ENCODE data around the gene B2M. TPM values are rescaled to one million over a fixed set of nuclear protein-coding genes. Genes with fewer than 3 reads are reported as not detected.

Gene B2M
- total and polyA plus RNA-seq, 2 of the 8 experiments (the other 6 are each of a cell fraction or from before 2014, with no cell fraction given) = 78.9 to 907 TPM

DNA sequence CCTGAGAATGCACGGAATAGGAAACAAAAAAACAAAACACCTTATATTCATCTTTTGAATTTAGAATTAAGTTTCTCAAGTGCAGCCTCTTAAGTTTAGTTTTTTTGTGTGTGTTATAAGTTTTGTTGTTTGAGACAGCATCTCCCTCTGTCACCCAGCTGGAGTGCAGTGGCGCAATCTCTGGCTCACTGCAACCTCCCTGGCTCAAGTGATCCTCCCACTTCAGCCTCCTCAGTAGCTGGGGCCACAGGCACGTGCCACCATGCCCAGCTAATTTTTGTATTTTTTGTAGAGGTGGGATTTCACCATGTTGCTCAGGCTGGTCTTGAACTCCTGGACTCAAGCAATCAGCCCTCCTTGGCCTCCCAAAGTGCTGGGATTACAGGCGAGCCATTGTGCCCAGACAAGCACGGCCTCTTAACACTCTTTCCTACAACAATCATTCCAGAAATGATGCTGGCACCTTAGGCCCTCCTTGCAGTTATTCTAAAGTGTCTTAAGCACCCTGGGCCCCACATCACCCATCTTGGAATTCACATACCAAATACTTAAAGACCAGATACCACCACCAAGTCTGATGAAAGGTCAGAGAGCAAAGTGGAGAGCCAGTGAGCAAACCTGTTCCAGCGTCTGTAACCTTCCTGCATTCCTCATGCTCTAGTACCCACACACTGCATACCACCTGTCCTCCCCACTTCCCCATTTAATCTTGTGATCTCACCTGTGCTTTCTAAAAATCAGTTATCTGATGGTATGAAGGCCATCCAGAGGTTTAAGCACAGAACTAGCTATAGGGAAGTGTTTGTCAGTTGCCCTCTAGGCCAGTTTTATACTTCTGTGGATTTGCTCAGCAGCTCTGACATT lies 41.0 kb upstream of the B2M start:
- TF ChIP-seq EZH2 (IDR thresholded peaks at IDR 0.05; ENCODE audit: low read depth, low read length, severe bottlenecking) = no peak
- TF ChIP-seq RBBP5 (IDR thresholded peaks at IDR 0.05; ENCODE audit: borderline replicate concordance, low read depth, low read length) = no peak
- no peak for TF ChIP-seq HDAC2 (IDR thresholded peaks at IDR 0.05; ENCODE audit: borderline replicate concordance in 1 of 2, low read depth in 2 of 2, low read length in 2 of 2)
- TF ChIP-seq SP4 (IDR thresholded peaks at IDR 0.05; ENCODE audit: low read length) = no peak
- no peak for TF ChIP-seq SRF (IDR thresholded peaks at IDR 0.05; ENCODE audit: low read depth, low read length)
- TF ChIP-seq NANOG (IDR thresholded peaks at IDR 0.05; ENCODE audit: insufficient read depth, low read depth, low read length, poor library complexity, severe bottlenecking) = no peak
- TF ChIP-seq TAF7 (optimal IDR thresholded peaks at IDR 0.05; ENCODE audit: borderline replicate concordance, low read depth, low read length) = no peak
- no peak for TF ChIP-seq RFX5 (IDR thresholded peaks at IDR 0.05; ENCODE audit: borderline replicate concordance, low read depth, low read length)
- TF ChIP-seq, protein P1, sequence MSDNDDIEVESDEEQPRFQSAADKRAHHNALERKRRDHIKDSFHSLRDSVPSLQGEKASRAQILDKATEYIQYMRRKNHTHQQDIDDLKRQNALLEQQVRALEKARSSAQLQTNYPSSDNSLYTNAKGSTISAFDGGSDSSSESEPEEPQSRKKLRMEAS (IDR thresholded peaks at IDR 0.05) = no peak
- TF ChIP-seq SP1 (IDR thresholded peaks at IDR 0.05; ENCODE audit: low read depth, low read length) = no peak
- TF ChIP-seq TAF1 (IDR thresholded peaks at IDR 0.05; ENCODE audit: low read depth, low read length) = no peak
- Histone ChIP-seq H4K20me1 (replicated peaks in 1 of 2; ENCODE audit: control insufficient read depth in 1 of 2, insufficient read depth in 2 of 2, low read length in 2 of 2) (no peaks in the 10 kb centered on the region), H3K9ac (replicated peaks in 1 of 4; ENCODE audit: extremely low read depth in 1 of 4, low read depth in 3 of 4, low read length in 3 of 4) (no peak overlapping the region), H3K4me1 (replicated peaks in 1 of 4; ENCODE audit: control insufficient read depth in 3 of 4, insufficient read depth in 4 of 4, low read length in 3 of 4) (no peaks in the 10 kb centered on the region), H3K4me2 (ENCODE audit: insufficient read depth in 1 of 2, low read depth in 2 of 2, low read length in 2 of 2) (no peak overlapping the region), H2BK15ac (ENCODE audit: low read length) (no peak overlapping the region), H3K4me3 (ENCODE audit: extremely low read depth in 1 of 4, insufficient read depth in 2 of 4, low read depth in 3 of 4, low read length in 4 of 4) (no peak overlapping the region), H3K27ac (ENCODE audit: low read depth, low read length) (no peak overlapping the region), H4K5ac (ENCODE audit: insufficient read length, low read depth, low read length) (no peak overlapping the region), H3K36me3 (ENCODE audit: control insufficient read depth in 2 of 4, insufficient read depth in 4 of 4, low read length in 3 of 4) (no peaks in the 10 kb centered on the region), H3K23me2 (ENCODE audit: low read depth, low read length) (no peaks in the 10 kb centered on the region), H3K18ac (ENCODE audit: extremely low read depth, low read length) (no peak overlapping the region), H4K8ac (ENCODE audit: extremely low read depth, insufficient read depth, low read length) (no peak overlapping the region), H2BK12ac (ENCODE audit: low read depth, low read length) (no peak overlapping the region), H4K91ac (replicated peaks; ENCODE audit: insufficient read length, low read length) (no peak overlapping the region), H2AFZ (ENCODE audit: low read length) (no peak overlapping the region), H3K23ac (ENCODE audit: insufficient read length) (no peak overlapping the region), H3K79me2 (ENCODE audit: control insufficient read depth in 1 of 2, insufficient read depth in 2 of 2, low read length in 2 of 2) (no peaks in the 10 kb centered on the region), H3K56ac (replicated peaks; ENCODE audit: insufficient read length, low read depth, low read length) (no peak overlapping the region), H3K4ac (replicated peaks; ENCODE audit: insufficient read length, low read depth, low read length) (no peak overlapping the region), H2BK5ac (ENCODE audit: low read depth, low read length) (no peak overlapping the region), H2AK5ac (ENCODE audit: low read depth, low read length) (no peak overlapping the region), H2BK20ac (ENCODE audit: low read length) (no peak overlapping the region), H3K27me3 (replicated peaks in 1 of 4; ENCODE audit: control insufficient read depth in 3 of 4, extremely low read depth in 1 of 4, insufficient read depth in 3 of 4, low read length in 3 of 4) (no peaks in the 10 kb centered on the region), H3K79me1 (ENCODE audit: low read depth, low read length) (no peaks in the 10 kb centered on the region), H2BK120ac (replicated peaks; ENCODE audit: low read depth, low read length) (no peak overlapping the region), H3K14ac (ENCODE audit: insufficient read length) (no peak overlapping the region), H3K9me3 (ENCODE audit: insufficient read depth in 2 of 2, low read depth in 1 of 2, low read length in 1 of 2) (no peaks in the 10 kb centered on the region)
- ChIA-PET CTCF (ENCODE audit: partially characterized antibody) (interaction anchor here (0.6 to 2.1 kb wide), 7 partner anchors 14 to 162 kb away, joined by 3 to 6 read pairs (median 4); partner anchors contain the start of gene TRIM69), POLR2A (ENCODE audit: partially characterized antibody) (interaction anchor here (0.7 to 1.5 kb wide), 3 partner anchors 13 to 43 kb away, joined by 3 read pairs; partner anchors contain the start of genes B2M and PATL2)
- 95% methylated on average over 6 of the region's 6 CpGs; no CpG with 5 or more reads in 1 of the 2 experiments for WGBS, 2 experiments (ENCODE audit: extremely low coverage in 1 of 2, insufficient coverage in 1 of 2, insufficient read length in 1 of 2, insufficient replicate concordance in 2 of 2, low coverage in 1 of 2, low lambda C conversion rate in 2 of 2, missing lambda C conversion rate in 1 of 2)
- DNase-seq (ENCODE audit: low read depth in 1 of 2, low spot score in 2 of 2) = no peak
- FAIRE-seq = no peak

Data from H1 (cell line).